Stomach (tissue), 9 donors: ENCODE measurements around the gene RASL12. TPM values are rescaled to one million over a fixed set of nuclear protein-coding genes. Genes with fewer than 3 reads are reported as not detected.

ENCODE experiments used
- DNase-seq, 2 donors: peaks; one replicate each; pipeline versions ENCODE4 v3.0.0 to v3.0.0-alpha.2; 2013 to 2019
- H3K27ac ChIP-seq, 5 donors: fragments of 200-600 bp in 4 of 5; sonication (generic) in 4 of 5; one replicate each; pipeline ENCODE4 v1.5.1; 2013 to 2019; ENCODE audit warnings: mild to moderate bottlenecking in 1 of 5, moderate library complexity in 1 of 5
- H3K27me3 ChIP-seq, 3 donors: fragments of 200-600 bp; sonication (generic); one replicate each; pipeline ENCODE4 v1.5.1; 2017 to 2019; ENCODE audit warnings: mixed run types in 1 of 3
- H3K36me3 ChIP-seq, 4 donors: fragments of 200-600 bp; sonication (generic); 1 replicate in 3 of 4; 2 replicates in 1 of 4; pipeline ENCODE4 v1.5.1; 2016 to 2019
- H3K4me1 ChIP-seq, 4 donors: fragments of 200-600 bp; sonication (generic); one replicate each; pipeline ENCODE4 v1.5.1; 2016 to 2019
- H3K4me3 ChIP-seq, 4 donors: fragments of 200-600 bp; sonication (generic) in 3 of 4; one replicate each; pipeline ENCODE4 v1.5.1; 2016 to 2019; ENCODE audit warnings: mild to moderate bottlenecking in 1 of 4
- H3K9me3 ChIP-seq, 4 donors: fragments of 200-600 bp; sonication (generic); one replicate each; pipeline ENCODE4 v1.5.1; 2016 to 2019
- EP300 ChIP-seq: sonication (generic); formaldehyde crosslinking; IDR thresholded peaks from one replicate; pipeline ENCODE4 v1.6.1; 2017; ENCODE audit warnings: antibody characterized with exemption
- POLR2A ChIP-seq, 4 donors: fragments of 450-650 bp; IDR thresholded peaks; one replicate each; pipeline ENCODE4 v1.6.1; 2016; ENCODE audit warnings: antibody characterized with exemption in 4 of 4, control low read depth in 2 of 4, mild to moderate bottlenecking in 1 of 4, moderate library complexity in 1 of 4
- POLR2AphosphoS5 ChIP-seq, 3 donors: sonication (generic); formaldehyde crosslinking; IDR thresholded peaks; one replicate each; pipeline ENCODE4 v1.6.1; 2016; ENCODE audit warnings: antibody characterized with exemption in 3 of 3
- WGBS, 5 donors: extraction: QIAGEN DNeasy Blood & Tissue Kit in 3 of 5; methylation state at CpG; one replicate each; pipeline versions ENCODE4 v1.1.5 to v1.1.7; 2013 to 2018; 5-methylcytosine and 5-hydroxymethylcytosine counted together
- intact Hi-C: fragments of 100-400 bp; cut with DNase I; formaldehyde crosslinking; loops from one replicate; pipeline ENCODE4 v1.15.1; 2023; ENCODE audit warnings: low total_unique reads
- polyA plus RNA-seq, 3 donors: library from polyadenylated mRNA; stranded (reverse); fragments of 200-250 nt; gene quantifications; one replicate each; pipeline ENCODE4 v1.2.3, GENCODE V29; 2013
- total RNA-seq, 5 donors: library from RNA; depleted of rRNA; stranded (reverse); fragments of >200 nt; gene quantifications; one replicate each; pipeline versions ENCODE4 v1.1.0 to v1.2.3, GENCODE V29; 2014 to 2016
- TF ChIP-seq, protein P1 (sequence below), 7 experiments: fragments of 450-650 bp in 4 of 7; fragments of 200-600 bp in 3 of 7; sonication (generic) in 3 of 7; IDR thresholded peaks; one replicate each; pipeline ENCODE4 v1.5.1; 2016 to 2019; ENCODE audit warnings: antibody characterized with exemption in 7 of 7, control low read depth in 2 of 7, mild to moderate bottlenecking in 1 of 7
- donor health status: healthy with polysubstance abuse.
- donor health status: Bipolar disorder and iron deficiency.
- donor health status: healthy.

Gene RASL12
- total and polyA plus RNA-seq, 8 donors: 0.58 to 27.7 (median 10.9) TPM

DNA sequence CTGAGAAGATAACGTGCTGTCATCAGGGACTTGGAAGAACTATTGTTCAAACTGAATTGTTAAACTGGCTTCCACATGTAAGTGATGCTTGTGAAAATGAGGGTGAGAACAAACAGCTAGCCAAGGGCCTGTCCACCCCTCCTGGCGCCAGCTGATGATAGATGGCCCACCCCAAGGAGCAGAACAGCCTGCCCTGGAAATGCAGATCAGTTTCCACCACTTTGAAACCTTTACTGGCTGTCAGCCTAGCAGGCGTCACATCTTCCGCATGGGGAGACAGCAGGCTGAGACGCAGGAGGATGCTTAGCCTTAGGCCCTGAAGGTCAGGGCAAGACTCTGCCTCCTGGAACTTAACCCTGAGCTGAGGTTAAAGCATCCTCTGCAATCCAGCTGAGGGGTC, 29.0 kb downstream of the RASL12 start:
- Histone ChIP-seq H3K4me3 (no peak overlapping the region), H3K36me3 (no peaks in the 10 kb centered on the region), H3K4me1 (peaks cover 0 to 7% (median 2%) of the 10 kb centered on the region in 4 donors), H3K27ac (no peak overlapping the region), H3K9me3 (no peaks in the 10 kb centered on the region), H3K27me3 (no peaks in the 10 kb centered on the region)
- TF ChIP-seq, protein P1, sequence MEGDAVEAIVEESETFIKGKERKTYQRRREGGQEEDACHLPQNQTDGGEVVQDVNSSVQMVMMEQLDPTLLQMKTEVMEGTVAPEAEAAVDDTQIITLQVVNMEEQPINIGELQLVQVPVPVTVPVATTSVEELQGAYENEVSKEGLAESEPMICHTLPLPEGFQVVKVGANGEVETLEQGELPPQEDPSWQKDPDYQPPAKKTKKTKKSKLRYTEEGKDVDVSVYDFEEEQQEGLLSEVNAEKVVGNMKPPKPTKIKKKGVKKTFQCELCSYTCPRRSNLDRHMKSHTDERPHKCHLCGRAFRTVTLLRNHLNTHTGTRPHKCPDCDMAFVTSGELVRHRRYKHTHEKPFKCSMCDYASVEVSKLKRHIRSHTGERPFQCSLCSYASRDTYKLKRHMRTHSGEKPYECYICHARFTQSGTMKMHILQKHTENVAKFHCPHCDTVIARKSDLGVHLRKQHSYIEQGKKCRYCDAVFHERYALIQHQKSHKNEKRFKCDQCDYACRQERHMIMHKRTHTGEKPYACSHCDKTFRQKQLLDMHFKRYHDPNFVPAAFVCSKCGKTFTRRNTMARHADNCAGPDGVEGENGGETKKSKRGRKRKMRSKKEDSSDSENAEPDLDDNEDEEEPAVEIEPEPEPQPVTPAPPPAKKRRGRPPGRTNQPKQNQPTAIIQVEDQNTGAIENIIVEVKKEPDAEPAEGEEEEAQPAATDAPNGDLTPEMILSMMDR (IDR thresholded peaks at IDR 0.05): no peak
- TF ChIP-seq EP300: no peak
- no peak for TF ChIP-seq POLR2AphosphoS5 (IDR thresholded peaks at IDR 0.05)
- no peak for TF ChIP-seq POLR2A (IDR thresholded peaks at IDR 0.05)
- DNase-seq: no peak
- intact Hi-C loops: loop anchor here (10.0 kb wide), 1 partner anchor 46 kb away; no protein-coding TSS in a partner anchor
- WGBS, 5 donors: 74 to 91% (median 84%) methylated on average over 5 of the region's 5 CpGs

DNA sequence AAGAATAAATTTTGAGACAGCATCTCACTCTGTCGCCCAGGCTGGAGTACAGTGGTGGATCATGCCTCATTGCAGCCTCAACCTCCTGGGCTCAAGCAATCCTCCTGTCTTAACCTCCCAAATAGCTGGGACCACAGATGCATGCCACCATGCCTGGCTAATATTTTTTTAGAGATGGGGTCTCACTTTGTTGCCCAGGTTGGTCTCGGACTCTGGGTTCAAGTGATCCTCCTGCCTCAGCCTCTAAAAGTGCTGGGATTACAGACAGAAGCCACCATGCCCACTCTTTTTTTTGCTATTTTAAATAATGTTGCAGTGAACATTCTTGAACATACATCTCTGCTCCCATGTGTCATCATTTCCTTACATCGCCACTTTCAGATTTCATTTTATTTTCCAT, 29.4 kb downstream of the RASL12 start:
- intact Hi-C loops: loop anchor here (10.0 kb wide), 1 partner anchor 46 kb away; no protein-coding TSS in a partner anchor
- no peaks in the 10 kb centered on the region for H3K9me3 ChIP-seq
- WGBS, 5 donors: 94 to 99% (median 98%) methylated on average over 3 of the region's 3 CpGs
- TF ChIP-seq EP300 (no peak), POLR2A (IDR thresholded peaks at IDR 0.05) (no peak), POLR2AphosphoS5 (IDR thresholded peaks at IDR 0.05) (no peak)
- TF ChIP-seq, protein P1 (IDR thresholded peaks at IDR 0.05): no peak
- H3K4me1 ChIP-seq: peaks cover 0 to 8% (median 3%) of the 10 kb centered on the region in 4 donors
- H3K4me3 ChIP-seq: no peak overlapping the region
- no peak overlapping the region for H3K27ac ChIP-seq
- no peak for DNase-seq
- no peaks in the 10 kb centered on the region for H3K36me3 ChIP-seq
- no peaks in the 10 kb centered on the region for H3K27me3 ChIP-seq

DNA sequence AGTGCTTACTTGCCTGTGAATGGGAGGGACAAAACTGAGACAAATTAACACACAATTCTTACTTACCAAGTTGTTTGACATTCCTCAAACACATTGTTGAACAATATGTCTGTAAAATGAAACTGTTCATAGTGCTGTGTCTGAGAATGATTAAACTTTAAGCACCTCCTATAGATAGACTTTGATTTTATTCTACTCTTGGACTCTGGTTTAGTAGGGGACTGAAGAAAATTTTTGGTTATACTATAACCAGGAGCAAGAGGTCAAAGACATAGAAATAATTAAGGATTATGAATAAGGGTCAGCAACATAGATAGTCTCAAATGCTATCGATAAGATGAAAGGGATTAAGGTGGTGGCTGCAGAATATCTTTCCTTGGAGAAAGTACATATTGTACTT, 30.5 kb downstream of the RASL12 start:
- TF ChIP-seq, protein P1 (IDR thresholded peaks at IDR 0.05): no peak
- Histone ChIP-seq H3K4me1 (peaks cover 0 to 16% (median 6%) of the 10 kb centered on the region in 4 donors), H3K27ac (no peak overlapping the region), H3K9me3 (no peaks in the 10 kb centered on the region), H3K4me3 (no peak overlapping the region), H3K27me3 (no peaks in the 10 kb centered on the region), H3K36me3 (no peaks in the 10 kb centered on the region)
- intact Hi-C loops: loop anchor here (10.0 kb wide), 1 partner anchor 47 kb away; no protein-coding TSS in a partner anchor
- DNase-seq: no peak
- WGBS, 5 donors: 44 to 60% (median 51%) methylated on average over 1 of the region's 1 CpG

DNA sequence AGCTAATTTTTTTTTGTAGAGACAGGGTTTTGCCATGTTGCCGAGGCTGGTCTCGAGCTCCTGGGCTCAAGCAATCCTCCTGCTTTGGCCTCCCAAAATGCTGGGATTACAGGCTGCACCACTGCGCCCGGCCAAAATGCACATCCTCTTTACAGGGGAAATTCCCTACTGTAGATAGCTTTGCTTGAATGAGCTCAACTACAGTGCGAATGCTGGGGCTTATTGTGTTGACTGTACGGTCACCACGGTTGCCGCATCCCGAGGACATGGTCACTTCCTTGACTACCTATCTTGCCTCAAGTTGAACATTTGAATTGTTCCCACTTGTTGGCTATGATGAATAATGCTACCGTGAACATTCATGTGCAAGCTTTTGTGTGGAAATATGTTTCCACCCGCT, 33.1 kb downstream of the RASL12 start:
- TF ChIP-seq POLR2A (IDR thresholded peaks at IDR 0.05) (no peak), EP300 (no peak), POLR2AphosphoS5 (IDR thresholded peaks at IDR 0.05) (no peak)
- TF ChIP-seq, protein P1 (IDR thresholded peaks at IDR 0.05): no peak
- Histone ChIP-seq H3K27ac (no peak overlapping the region), H3K4me3 (no peak overlapping the region), H3K27me3 (no peaks in the 10 kb centered on the region), H3K36me3 (no peaks in the 10 kb centered on the region), H3K4me1 (peaks cover 0 to 20% (median 8%) of the 10 kb centered on the region in 4 donors), H3K9me3 (no peaks in the 10 kb centered on the region)
- no peak for DNase-seq
- intact Hi-C loops: loop anchor here (10.0 kb wide), 1 partner anchor 50 kb away; no protein-coding TSS in a partner anchor
- WGBS, 5 donors: 87 to 95% (median 91%) methylated on average over 11 of the region's 11 CpGs
